ENCODE results near the gene CHD3.

Gene CHD3

DNA sequence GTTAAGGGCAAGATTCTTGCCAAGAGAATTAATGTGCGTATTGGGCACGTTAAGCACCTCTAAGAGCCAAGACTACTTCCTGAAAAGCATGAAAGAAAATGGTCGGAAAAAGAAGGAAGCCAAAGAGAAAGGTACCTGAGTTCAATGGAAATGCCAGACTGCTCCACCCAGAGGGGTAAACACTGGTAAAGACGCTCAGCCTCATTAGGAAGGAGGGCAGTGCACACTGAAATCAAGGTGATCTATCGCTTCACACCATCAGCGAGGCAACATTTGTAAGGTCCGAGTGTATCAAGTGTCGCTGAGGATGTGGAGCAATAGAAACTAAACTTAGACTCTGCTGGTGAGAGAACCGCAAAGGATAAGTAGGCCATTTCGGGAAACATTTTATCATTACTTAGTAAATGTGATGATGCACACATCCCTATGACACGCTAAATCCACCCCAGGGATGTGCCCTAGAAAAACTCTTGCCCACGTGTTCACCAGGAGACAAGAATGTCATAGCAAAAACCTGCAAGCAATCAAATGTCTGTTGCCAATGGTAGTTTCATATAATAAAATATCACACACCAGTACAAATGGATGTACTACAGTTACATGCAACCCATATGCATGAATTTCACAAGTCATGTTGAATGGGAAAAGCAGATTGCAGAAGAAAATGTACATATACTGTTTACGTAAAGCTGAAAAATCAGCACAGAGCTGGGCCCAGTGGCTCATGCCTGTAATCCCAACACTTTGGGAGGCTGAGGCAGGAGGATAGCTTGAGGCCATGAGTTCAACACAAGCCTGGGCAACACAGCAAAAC is 67.0 kb downstream of the CHD3 start:
- no peak for DNase-seq (ENCODE audit: low read depth, low spot score)

DNA sequence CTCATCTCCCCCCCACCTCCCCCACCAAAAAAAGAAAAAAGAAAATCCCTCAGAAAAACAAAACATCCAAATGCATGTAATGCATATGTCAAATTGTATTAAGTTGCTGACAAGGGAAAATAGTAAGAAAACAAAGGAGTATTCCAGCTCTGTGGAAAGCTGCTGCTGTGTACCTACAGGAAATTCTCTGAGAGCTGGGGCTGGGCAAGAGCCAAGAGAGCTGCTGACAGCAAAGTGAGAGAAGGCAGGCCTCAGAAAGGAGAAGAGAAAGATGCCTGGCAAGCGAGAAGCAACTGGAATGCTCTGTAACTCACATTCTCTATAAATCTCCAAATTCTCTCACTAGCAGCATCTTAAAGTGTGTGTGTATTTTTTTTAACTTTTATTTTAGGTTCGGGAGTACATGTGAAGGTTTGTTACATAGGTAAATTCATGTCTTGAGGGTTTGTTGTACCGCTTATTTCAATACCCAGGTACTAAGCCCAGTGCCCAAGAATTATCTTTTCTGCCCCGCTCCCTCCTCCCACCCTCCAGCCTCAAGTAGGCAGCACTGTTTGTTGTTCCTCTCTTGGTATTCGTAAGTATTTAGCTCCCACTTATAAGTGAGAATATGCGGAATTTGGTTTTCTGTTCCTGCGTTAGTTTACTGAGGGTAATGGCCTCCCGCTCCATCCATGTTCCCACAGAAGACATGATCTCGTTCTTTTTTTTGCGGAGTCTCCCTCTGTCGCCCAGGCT is 67.8 kb downstream of the CHD3 start:
- no peak overlapping the region for H3K27ac ChIP-seq
- no peak for DNase-seq (ENCODE audit: low read depth, low spot score)

More for the DNA sequence above, 67.0 kb downstream of the CHD3 start:
- no peak overlapping the region for H3K27ac ChIP-seq

DNA sequence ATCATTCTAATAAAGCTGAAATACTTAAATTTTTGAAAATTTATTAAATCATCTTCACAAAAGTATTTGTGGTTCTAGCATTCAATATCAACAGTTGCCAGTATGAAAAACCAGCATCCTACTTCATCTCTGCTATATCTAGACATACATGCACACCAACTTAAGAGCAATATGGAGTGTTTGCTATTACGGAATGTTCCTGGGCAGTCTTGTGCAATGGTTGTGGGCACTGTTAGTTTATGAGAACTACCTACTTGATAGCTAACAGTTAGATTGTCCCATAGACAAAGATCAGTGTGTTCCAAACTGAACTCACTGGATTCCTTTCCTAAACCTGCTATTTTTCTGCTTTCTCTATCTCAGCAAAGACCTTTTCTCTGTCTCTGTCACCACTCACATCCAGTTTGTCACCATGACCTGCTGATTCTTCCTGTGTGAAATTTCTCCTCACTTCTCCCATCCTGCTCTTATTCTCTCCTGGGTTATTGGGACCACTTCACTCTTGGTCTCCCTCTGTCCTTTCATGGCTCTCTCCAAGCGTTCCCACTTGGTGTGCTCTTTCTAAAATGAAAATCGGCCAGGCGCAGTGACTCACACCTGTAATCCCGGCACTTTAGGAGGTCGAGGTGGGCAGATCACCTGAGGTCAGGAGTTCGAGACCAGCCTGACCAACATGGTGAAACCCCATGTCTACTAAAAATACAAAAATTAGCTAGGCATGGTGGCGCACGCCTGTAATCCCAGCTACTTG is 71.1 kb downstream of the CHD3 start:
- H3K27ac ChIP-seq: no peak overlapping the region
- DNase-seq (ENCODE audit: low read depth, low spot score): no peak

DNA sequence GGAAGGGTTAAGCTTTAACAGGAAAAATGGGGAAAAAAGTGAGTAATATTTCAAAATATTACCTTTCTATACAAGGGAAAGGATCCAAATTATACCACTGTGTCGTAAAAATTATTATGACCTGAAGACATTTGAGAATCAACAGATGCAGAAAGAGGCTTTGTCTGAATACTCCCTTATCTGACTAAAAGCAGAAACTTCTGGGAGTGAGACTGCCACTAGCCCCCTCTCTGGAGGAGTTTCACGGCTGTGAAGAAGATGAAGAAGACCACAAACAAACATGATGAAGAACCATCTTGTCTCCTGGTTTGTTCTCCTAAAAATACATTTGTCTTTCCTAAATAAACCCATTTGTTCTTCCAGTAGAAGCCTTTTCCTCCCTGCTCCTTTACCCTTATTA is 72.8 kb downstream of the CHD3 start:
- no peak overlapping the region for H3K27ac ChIP-seq
- DNase-seq (ENCODE audit: low read depth, low spot score): no peak

All from epithelial cell of prostate (primary cell).